Endothelial cell of umbilical vein (primary cell): Measurements from ENCODE around the gene TNNT3. TPM values are rescaled to one million over a fixed set of nuclear protein-coding genes. Genes with fewer than 3 reads are reported as not detected.

Source experiments
- BruUV-seq: library from RNA; stranded (reverse); fragments of 400-500 nt; replicated peaks from 2 replicates; lab custom pipeline; 2021; lab: Mats Ljungman, UMichigan
- CTCF ChIA-PET: fragments of 300-600, 350-600 bp; sonication (Branson Sonifier 250); formaldehyde crosslinking; loops from one replicate; lab custom pipeline; 2021; ENCODE audit warnings: antibody characterized with exemption, inconsistent platforms; lab: Charles Lee
- POLR2A ChIA-PET: fragments of 300-600, 350-600 bp; sonication (Branson Sonifier 250); formaldehyde crosslinking; loops from one replicate; lab custom pipeline; 2021; ENCODE audit warnings: antibody characterized with exemption, inconsistent platforms; lab: Charles Lee
- DNase-seq: peaks from one replicate; pipeline ENCODE4 v3.0.0-alpha.2; 2011; ENCODE audit warnings: low read depth, low spot score
- FAIRE-seq: peaks from 2 replicates; lab custom pipeline; 2011; peaks lifted over from hg19 to GRCh38; lab: Jason Lieb, UNC
- H2AFZ ChIP-seq: 2 replicates; pipeline ENCODE4 v1.6.0; 2012; ENCODE audit warnings: low read depth, low read length, control low read depth, inconsistent platforms
- H3K27ac ChIP-seq: 2 replicates; pipeline ENCODE4 v1.5.1; 2011; ENCODE audit warnings: low read depth, mild to moderate bottlenecking, control low read depth, low read length, moderate library complexity; ENCODE audit not compliant: insufficient read depth
- H3K27me3 ChIP-seq, 2 experiments: 2 replicates each; pipeline versions ENCODE4 v1.6.0 to v1.6.1; 2011; ENCODE audit warnings: low read length in 2 of 2, mixed read lengths in 1 of 2; ENCODE audit not compliant: control insufficient read depth in 2 of 2, insufficient read depth in 2 of 2
- H3K36me3 ChIP-seq, 2 experiments: 2 replicates in 1 of 2; 3 replicates in 1 of 2; pipeline ENCODE4 v1.5.1; 2011; ENCODE audit warnings: low read length in 2 of 2, mild to moderate bottlenecking in 1 of 2, moderate library complexity in 1 of 2; ENCODE audit not compliant: control insufficient read depth in 2 of 2, insufficient read depth in 2 of 2; ENCODE audit errors: extremely low read depth in 1 of 2
- H3K4me1 ChIP-seq: 3 replicates; pipeline ENCODE4 v1.5.1; 2011; ENCODE audit warnings: mild to moderate bottlenecking, low read length; ENCODE audit not compliant: control insufficient read depth, insufficient read depth; ENCODE audit errors: extremely low read depth
- H3K4me2 ChIP-seq: 2 replicates; pipeline ENCODE4 v1.6.1; 2011; ENCODE audit warnings: low read length, control low read depth, mixed read lengths; ENCODE audit not compliant: insufficient read depth
- H3K4me3 ChIP-seq, 3 experiments: fragments of 200-600 bp in 1 of 3; sonication (generic), shearing (Covaris generic) in 1 of 3; replicated peaks in 1 of 3; 2 replicates each; pipeline ENCODE4 v1.5.1; 2011 to 2016; ENCODE audit warnings: control low read depth in 3 of 3, low read length in 3 of 3, mild to moderate bottlenecking in 2 of 3, inconsistent platforms in 1 of 3, low read depth in 1 of 3, moderate library complexity in 1 of 3; ENCODE audit not compliant: insufficient read depth in 1 of 3
- H3K79me2 ChIP-seq: 2 replicates; pipeline ENCODE4 v1.6.0; 2012; ENCODE audit warnings: low read length, inconsistent platforms; ENCODE audit not compliant: control insufficient read depth, insufficient read depth
- H3K9ac ChIP-seq: replicated peaks from 2 replicates; pipeline ENCODE3; 2011; ENCODE audit warnings: low read length, control low read depth; ENCODE audit not compliant: insufficient read depth; ENCODE audit errors: extremely low read depth
- H3K9me1 ChIP-seq: replicated peaks from 3 replicates; pipeline ENCODE4 v1.6.0; 2011; ENCODE audit warnings: mild to moderate bottlenecking, low read length; ENCODE audit not compliant: control insufficient read depth, insufficient read depth; ENCODE audit errors: extremely low read depth
- H3K9me3 ChIP-seq: replicated peaks from 2 replicates; pipeline ENCODE4 v1.5.1; 2012; ENCODE audit warnings: low read length, inconsistent platforms; ENCODE audit not compliant: control insufficient read depth, insufficient read depth
- H4K20me1 ChIP-seq: replicated peaks from 2 replicates; pipeline ENCODE3; 2011; ENCODE audit warnings: mild to moderate bottlenecking, low read length; ENCODE audit not compliant: control insufficient read depth, insufficient read depth; ENCODE audit errors: extremely low read depth
- EZH2 ChIP-seq: IDR thresholded peaks from 2 replicates; pipeline ENCODE4 v1.6.1; 2012; ENCODE audit warnings: borderline replicate concordance, low read depth, mild to moderate bottlenecking, moderate library complexity, low read length, inconsistent platforms; ENCODE audit not compliant: severe bottlenecking
- FOS ChIP-seq: IDR thresholded peaks from 2 replicates; pipeline ENCODE4 v1.6.1; 2011; ENCODE audit warnings: mild to moderate bottlenecking, low read length, moderate library complexity, borderline replicate concordance; ENCODE audit not compliant: insufficient read depth
- GATA2 ChIP-seq: IDR thresholded peaks from 2 replicates; pipeline ENCODE4 v1.7.0; 2011; ENCODE audit warnings: low read depth, mild to moderate bottlenecking, moderate library complexity, mixed read lengths, low read length; ENCODE audit not compliant: insufficient read length, insufficient read depth
- JUN ChIP-seq: IDR thresholded peaks from 2 replicates; pipeline ENCODE4 v1.6.1; 2011; ENCODE audit warnings: borderline replicate concordance, low read depth; ENCODE audit not compliant: insufficient read length, insufficient read depth
- MYC ChIP-seq: IDR thresholded peaks from one replicate; pipeline ENCODE4 v1.6.1; 2011; ENCODE audit warnings: mild to moderate bottlenecking, low read depth, low read length
- POLR2A ChIP-seq: IDR thresholded peaks from 2 replicates; pipeline ENCODE4 v1.6.1; 2012; ENCODE audit warnings: low read depth, mild to moderate bottlenecking, control low read depth, low read length
- POLR2AphosphoS5 ChIP-seq: IDR thresholded peaks from 2 replicates; pipeline ENCODE4 v1.6.1; 2012; ENCODE audit warnings: low read depth, mild to moderate bottlenecking, control low read depth, low read length, moderate library complexity; ENCODE audit not compliant: insufficient read depth
- dilution Hi-C: fragments of 300-500 bp; cut with MboI; formaldehyde crosslinking; loops from one replicate; pipeline ENCODE4 v1.15.0; 2019; ENCODE audit warnings: low sequenced_read_pairs; ENCODE audit not compliant: extremely low pct_ligation_motif_present
- intact Hi-C: fragments of 100-400 bp; cut with micrococcal nuclease; formaldehyde crosslinking; loops from one replicate; pipeline ENCODE4 v1.10.0; 2022
- microRNA-seq: library from miRNA; unstranded; fragments of <30 nt; microRNA quantifications from one replicate; pipeline ENCODE4 v1.2.0, GENCODE V29; 2021; ENCODE audit warnings: borderline number of aligned reads, borderline replicate concordance
- polyA plus RNA-seq, 4 experiments: library from polyadenylated mRNA; depleted of rRNA in 3 of 4; stranded (reverse) in 3 of 4; unstranded in 1 of 4; fragments of >200 nt; gene quantifications; 2 replicates each; pipeline versions ENCODE4 v1.2.1 to v1.2.3, GENCODE V29; 2011 to 2012; ENCODE audit warnings: missing spikeins in 1 of 4
- total RNA-seq: library from RNA; stranded (reverse); gene quantifications from 2 replicates; pipeline ENCODE4 v1.2.3, GENCODE V29; 2021
- TF ChIP-seq, protein P1 (sequence below): IDR thresholded peaks from 2 replicates; pipeline ENCODE4 v1.6.1; 2011; ENCODE audit not compliant: insufficient read depth, insufficient read length
- TF ChIP-seq, protein P2 (sequence below), 2 donors: IDR thresholded peaks; 1 replicate in 1 of 2; 2 replicates in 1 of 2; pipeline ENCODE4 v1.5.1; 2011; ENCODE audit warnings: low read length in 2 of 2, mild to moderate bottlenecking in 2 of 2, moderate library complexity in 2 of 2, control low read depth in 1 of 2, inconsistent platforms in 1 of 2, low read depth in 1 of 2; ENCODE audit not compliant: insufficient read depth in 1 of 2; ENCODE audit errors: extremely low read depth in 1 of 2

Gene TNNT3
- total and polyA plus RNA-seq, 2 donors (not counting 3 experiments of a cell fraction or from before 2014, with no cell fraction given), result not detected

DNA sequence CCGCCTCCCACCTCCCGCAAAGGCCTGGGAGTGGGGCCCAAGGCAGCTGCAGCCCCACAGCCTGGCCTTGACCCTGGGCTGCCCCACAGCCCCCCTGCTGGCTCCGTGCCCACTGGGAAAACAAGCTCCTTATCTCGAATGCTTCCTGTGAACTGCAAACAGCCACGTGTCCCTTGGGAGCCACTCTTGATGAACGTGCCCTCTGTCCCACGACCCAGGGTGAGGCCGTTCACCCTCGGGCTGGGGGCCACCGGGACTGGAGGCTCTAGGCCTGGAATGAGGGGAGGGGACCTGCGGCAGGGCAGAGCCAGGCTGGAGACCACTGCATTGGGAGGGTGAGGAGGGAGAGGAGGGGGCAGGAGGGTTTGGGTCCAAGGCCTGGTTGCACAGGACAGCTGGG lies 68.7 kb downstream of the TNNT3 start:
- H3K4me1 ChIP-seq, result no peaks in the 10 kb centered on the region
- H3K27me3 ChIP-seq, result no peaks in the 10 kb centered on the region
- H3K9me1 ChIP-seq, result no peaks in the 10 kb centered on the region
- intact Hi-C loops (no loop called here), dilution Hi-C loops (no loop called here)
- no peak for DNase-seq
- TF ChIP-seq EZH2 (no peak), POLR2AphosphoS5 (no peak), JUN (no peak), FOS (no peak), POLR2A (no peak), MYC (no peak), GATA2 (no peak)
- TF ChIP-seq, protein P1, sequence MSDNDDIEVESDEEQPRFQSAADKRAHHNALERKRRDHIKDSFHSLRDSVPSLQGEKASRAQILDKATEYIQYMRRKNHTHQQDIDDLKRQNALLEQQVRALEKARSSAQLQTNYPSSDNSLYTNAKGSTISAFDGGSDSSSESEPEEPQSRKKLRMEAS, result no peak
- TF ChIP-seq, protein P2, sequence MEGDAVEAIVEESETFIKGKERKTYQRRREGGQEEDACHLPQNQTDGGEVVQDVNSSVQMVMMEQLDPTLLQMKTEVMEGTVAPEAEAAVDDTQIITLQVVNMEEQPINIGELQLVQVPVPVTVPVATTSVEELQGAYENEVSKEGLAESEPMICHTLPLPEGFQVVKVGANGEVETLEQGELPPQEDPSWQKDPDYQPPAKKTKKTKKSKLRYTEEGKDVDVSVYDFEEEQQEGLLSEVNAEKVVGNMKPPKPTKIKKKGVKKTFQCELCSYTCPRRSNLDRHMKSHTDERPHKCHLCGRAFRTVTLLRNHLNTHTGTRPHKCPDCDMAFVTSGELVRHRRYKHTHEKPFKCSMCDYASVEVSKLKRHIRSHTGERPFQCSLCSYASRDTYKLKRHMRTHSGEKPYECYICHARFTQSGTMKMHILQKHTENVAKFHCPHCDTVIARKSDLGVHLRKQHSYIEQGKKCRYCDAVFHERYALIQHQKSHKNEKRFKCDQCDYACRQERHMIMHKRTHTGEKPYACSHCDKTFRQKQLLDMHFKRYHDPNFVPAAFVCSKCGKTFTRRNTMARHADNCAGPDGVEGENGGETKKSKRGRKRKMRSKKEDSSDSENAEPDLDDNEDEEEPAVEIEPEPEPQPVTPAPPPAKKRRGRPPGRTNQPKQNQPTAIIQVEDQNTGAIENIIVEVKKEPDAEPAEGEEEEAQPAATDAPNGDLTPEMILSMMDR (IDR thresholded peaks at IDR 0.05; ENCODE audit: extremely low read depth in 1 of 2, insufficient read depth in 1 of 2, low read depth in 1 of 2, low read length in 2 of 2), result no peak
- H3K36me3 ChIP-seq, result no peaks in the 10 kb centered on the region
- H3K9ac ChIP-seq, result no peak overlapping the region
- no peak overlapping the region for H2AFZ ChIP-seq
- no TSS peak for BruUV-seq
- FAIRE-seq, result no peak
- no peaks in the 10 kb centered on the region for H4K20me1 ChIP-seq
- no peak overlapping the region for H3K4me3 ChIP-seq
- ChIA-PET CTCF (no interaction called here), POLR2A (no interaction called here)
- no peaks in the 10 kb centered on the region for H3K79me2 ChIP-seq
- no peaks in the 10 kb centered on the region for H3K9me3 ChIP-seq
- H3K27ac ChIP-seq, result no peak overlapping the region
- H3K4me2 ChIP-seq, result no peak overlapping the region

Small RNA genes within 50 kb of the gene (microRNA-seq; reads per million reads assigned to microRNA genes)
- not detected for gene MIR7847

Other genes with a start within 250 kb of the TNNT3 start
- not detected in 2 replicates for gene KRTAP5-6, start 222.5 kb upstream of the TNNT3 start, total RNA-seq
- gene KRTAP5-6, start 222.5 kb upstream of the TNNT3 start, polyA plus RNA-seq, result not detected in 2 replicates
- gene IFITM10, start 169.1 kb upstream of the TNNT3 start, total RNA-seq, result 0.62 and 0.66 TPM in 2 replicates
- 0.04 and 0.08 TPM in 2 replicates for gene IFITM10, start 169.1 kb upstream of the TNNT3 start, polyA plus RNA-seq
- 197 and 215 TPM in 2 replicates for gene CTSD, start 155.8 kb upstream of the TNNT3 start, total RNA-seq
- gene CTSD, start 155.8 kb upstream of the TNNT3 start, polyA plus RNA-seq, result 248 and 344 TPM in 2 replicates
- gene SYT8, start 84.7 kb upstream of the TNNT3 start, total RNA-seq, result not detected in 2 replicates
- gene SYT8, start 84.7 kb upstream of the TNNT3 start, polyA plus RNA-seq, result not detected in 2 replicates
- not detected in 2 replicates for gene TNNI2, start 80.7 kb upstream of the TNNT3 start, total RNA-seq
- gene TNNI2, start 80.7 kb upstream of the TNNT3 start, polyA plus RNA-seq, result not detected in 2 replicates
- not detected in 2 replicates for gene LSP1, start 66.6 kb upstream of the TNNT3 start, total RNA-seq
- gene LSP1, start 66.6 kb upstream of the TNNT3 start, polyA plus RNA-seq, result not detected in 2 replicates
- gene PRR33, start 27.8 kb upstream of the TNNT3 start, total RNA-seq, result not detected in 2 replicates
- not detected in 2 replicates for gene PRR33, start 27.8 kb upstream of the TNNT3 start, polyA plus RNA-seq
- gene MRPL23, start 27.6 kb downstream of the TNNT3 start, total RNA-seq, result 72.7 and 81.6 TPM in 2 replicates
- 206 and 222 TPM in 2 replicates for gene MRPL23, start 27.6 kb downstream of the TNNT3 start, polyA plus RNA-seq
- 0.37 and 3.2 TPM in 2 replicates for gene H19, start 78.1 kb downstream of the TNNT3 start, total RNA-seq
- gene H19, start 78.1 kb downstream of the TNNT3 start, polyA plus RNA-seq, result 0.21 and 0.68 TPM in 2 replicates
- 21.0 and 34.1 TPM in 2 replicates for gene IGF2, start 219.7 kb downstream of the TNNT3 start, total RNA-seq
- gene IGF2, start 219.7 kb downstream of the TNNT3 start, polyA plus RNA-seq, result 4.3 and 5.7 TPM in 2 replicates
- gene INS, start 241.5 kb downstream of the TNNT3 start, total RNA-seq, result not detected in 2 replicates
- gene INS, start 241.5 kb downstream of the TNNT3 start, polyA plus RNA-seq, result not detected in 2 replicates